OCI-LY3 (cell line): Measurements from ENCODE around the gene CABP1.
"Not testable (repeated sequence)": the region's sequence is repeated elsewhere in the genome, so short reads cannot be mapped to it uniquely, and the experiment has no call there.

ENCODE experiments used
- H2AFZ ChIP-seq: fragments of 200-600, 300-600 bp; shearing (Covaris generic); 2 replicates; pipeline ENCODE4 v1.6.0; 2014; ENCODE audit warnings: antibody characterized with exemption, low read depth, low read length
- H3K27ac ChIP-seq: fragments of 200-600, 300-600 bp; sonication (generic); 2 replicates; pipeline ENCODE4 v1.5.1; 2014; ENCODE audit warnings: mild to moderate bottlenecking, low read length, moderate library complexity, mixed read lengths
- H3K27me3 ChIP-seq: fragments of 200-600, 300-600 bp; sonication (generic); 2 replicates; pipeline ENCODE4 v1.6.1; 2014; ENCODE audit warnings: low read depth, low read length, mixed read lengths
- H3K36me3 ChIP-seq: fragments of 200-600, 300-600 bp; sonication (generic); replicated peaks from 2 replicates; pipeline ENCODE3; 2014; ENCODE audit warnings: low read depth, low read length, mixed read lengths
- H3K4me1 ChIP-seq: fragments of 300-600, 200-600 bp; sonication (generic); 2 replicates; pipeline ENCODE4 v1.6.1; 2014; ENCODE audit warnings: low read length, mixed read lengths
- H3K4me2 ChIP-seq: fragments of 200-600, 300-600 bp; sonication (generic); 2 replicates; pipeline ENCODE4 v1.6.1; 2014; ENCODE audit warnings: low read length, mixed read lengths
- H3K4me3 ChIP-seq: fragments of 300-600, 200-600 bp; sonication (generic); 2 replicates; pipeline ENCODE4 v1.5.1; 2014; ENCODE audit warnings: antibody characterized with exemption, mild to moderate bottlenecking, low read length, moderate library complexity
- H3K79me2 ChIP-seq: fragments of 300-600, 200-600 bp; shearing (Covaris generic); 2 replicates; pipeline ENCODE4 v1.6.1; 2014; ENCODE audit warnings: mild to moderate bottlenecking, low read length, mixed read lengths
- H3K9ac ChIP-seq: fragments of 300-600, 200-600 bp; shearing (Covaris generic); 2 replicates; pipeline ENCODE4 v1.6.0; 2014; ENCODE audit warnings: mild to moderate bottlenecking, low read length, moderate library complexity
- H3K9me3 ChIP-seq: fragments of 200-600, 300-600 bp; shearing (Covaris generic); 2 replicates; pipeline ENCODE4 v1.6.1; 2014; ENCODE audit warnings: low read length, mixed read lengths; ENCODE audit not compliant: insufficient read depth
- H4K20me1 ChIP-seq: fragments of 200-600, 300-600 bp; sonication (generic); 2 replicates; pipeline ENCODE4 v1.6.1; 2016; ENCODE audit warnings: low read length, mixed read lengths; ENCODE audit not compliant: insufficient read depth
- CTCF ChIP-seq: fragments of 200-600, 300-600 bp; sonication (generic); IDR thresholded peaks from 2 replicates; pipeline ENCODE4 v1.5.1; 2014; ENCODE audit warnings: antibody characterized with exemption, low read length, low read depth
- EZH2phosphoT487 ChIP-seq: fragments of 200-600 bp; shearing (Covaris generic); IDR thresholded peaks from 2 replicates; pipeline ENCODE4 v1.6.1; 2018; ENCODE audit warnings: antibody characterized with exemption, mixed run types, low read depth

CABP1 gene

GRCh38 chr12:120668868-120669840, 28.7 kb downstream of the CABP1 start:
- no peak for TF ChIP-seq CTCF
- TF ChIP-seq EZH2phosphoT487: no peak
- Histone ChIP-seq H3K4me1 (peaks cover 57% of the 10 kb centered on the region), H3K27me3 (no peaks in the 10 kb centered on the region), H3K27ac (peak overlapping the region; percentile 75), H2AFZ (peak overlapping the region; percentile 81), H4K20me1 (no peaks in the 10 kb centered on the region), H3K4me3 (peak overlapping the region; percentile 76), H3K36me3 (no peaks in the 10 kb centered on the region), H3K4me2 (peak overlapping the region; percentile 100), H3K9ac (peak overlapping the region; percentile 73), H3K79me2 (no peaks in the 10 kb centered on the region), H3K9me3 (no peaks in the 10 kb centered on the region)

- Histone ChIP-seq H3K4me1 (peaks cover 63% of the 10 kb centered on the region), H3K9ac (peak overlapping the region; percentile 73; the same call in 1 of the 2 replicates), H3K4me3 (peak overlapping the region; percentile 76; the same call in 1 of the 2 replicates), H3K27ac (peak overlapping the region; percentile 75), H3K4me2 (peak overlapping the region; percentile 100)
- H3K9me3 ChIP-seq, H3K27me3 ChIP-seq, H3K36me3 ChIP-seq, H2AFZ ChIP-seq, H3K79me2 ChIP-seq, H4K20me1 ChIP-seq: not testable (repeated sequence)
Measured at GRCh38 chr12:120670237-120670636, 29.8 kb downstream of the CABP1 start.

GRCh38 chr12:120670667-120671066, 30.2 kb downstream of the CABP1 start:
- TF ChIP-seq CTCF (no peak), EZH2phosphoT487 (no peak)
- Histone ChIP-seq H3K4me1 (peaks cover 59% of the 10 kb centered on the region), H3K27me3 (no peaks in the 10 kb centered on the region), H3K9ac (no peak overlapping the region), H4K20me1 (no peaks in the 10 kb centered on the region), H3K27ac (no peak overlapping the region), H3K36me3 (no peaks in the 10 kb centered on the region), H3K79me2 (no peaks in the 10 kb centered on the region), H3K4me2 (peak overlapping the region; percentile 100; the same call in 1 of the 2 replicates), H3K4me3 (no peak overlapping the region), H3K9me3 (no peaks in the 10 kb centered on the region), H2AFZ (no peak overlapping the region)

- no peak overlapping the region for H3K27ac ChIP-seq
Measured at GRCh38 chr12:120674097-120674636, 33.7 kb downstream of the CABP1 start.

More at GRCh38 chr12:120674097-120674636, 33.7 kb downstream of the CABP1 start:
- TF ChIP-seq EZH2phosphoT487: no peak
- no peak for TF ChIP-seq CTCF
- Histone ChIP-seq H3K4me1 (peaks cover 52% of the 10 kb centered on the region), H3K9ac (no peak overlapping the region), H3K36me3 (no peaks in the 10 kb centered on the region), H3K79me2 (no peaks in the 10 kb centered on the region), H3K9me3 (no peaks in the 10 kb centered on the region), H3K4me2 (peak overlapping the region; percentile 41), H3K4me3 (no peak overlapping the region), H2AFZ (no peak overlapping the region), H4K20me1 (no peaks in the 10 kb centered on the region), H3K27me3 (no peaks in the 10 kb centered on the region)
